Measurements from ENCODE around the gene PLD1.

The PLD1 gene

DNA sequence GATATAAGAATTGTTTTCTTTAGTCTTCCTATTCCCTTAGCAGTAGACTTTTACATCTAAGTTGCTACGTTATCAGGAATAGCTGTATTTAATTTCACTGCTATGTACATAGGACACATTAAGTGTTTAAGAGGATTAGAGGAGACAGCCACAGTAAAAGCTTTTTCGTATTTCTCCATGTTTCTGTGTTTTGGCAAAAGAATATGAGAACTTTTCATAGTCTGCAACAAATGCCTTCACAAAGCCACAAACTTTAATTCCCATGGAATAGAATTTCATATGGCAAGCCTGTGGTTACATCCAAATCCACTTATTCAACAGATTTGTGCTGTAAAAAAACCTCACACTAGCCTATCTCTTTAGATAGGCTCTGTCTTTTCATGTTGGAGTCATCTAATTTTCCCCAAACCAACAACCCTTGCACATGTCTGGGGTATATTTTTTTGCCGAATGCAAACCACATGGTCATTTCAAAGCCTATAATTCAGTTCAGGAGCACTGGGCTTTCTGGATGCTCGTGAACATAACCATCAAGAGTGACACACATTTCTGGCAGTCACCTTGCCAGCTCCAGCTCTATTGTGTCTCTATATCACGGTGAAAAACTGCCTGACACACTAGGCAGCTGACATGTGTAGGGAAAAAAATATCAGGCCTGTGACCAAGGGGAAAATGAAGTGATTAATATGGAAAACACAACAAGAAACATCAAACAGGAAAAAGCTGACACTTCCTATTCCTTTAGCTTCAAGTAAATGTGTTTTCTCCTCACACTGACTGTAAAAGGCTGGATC lies 19.2 kb downstream of the PLD1 start:
- DNase-seq = no peak

DNA sequence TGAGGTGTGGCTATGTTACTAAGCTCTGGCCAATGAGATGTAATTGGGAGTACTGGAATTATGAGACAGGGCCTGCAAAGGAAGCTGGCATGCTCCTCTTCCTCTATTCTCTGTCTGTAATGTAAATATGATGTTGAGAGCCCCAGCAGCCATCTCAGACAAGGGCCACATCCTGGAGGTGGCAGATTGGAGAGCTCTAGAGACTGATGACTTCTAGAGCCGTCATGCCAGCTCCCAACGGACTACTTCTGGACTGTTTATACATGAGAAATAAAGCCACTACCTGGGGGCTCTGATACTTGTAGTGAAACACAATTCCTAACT lies 19.7 kb downstream of the PLD1 start:
- no peak for DNase-seq

DNA sequence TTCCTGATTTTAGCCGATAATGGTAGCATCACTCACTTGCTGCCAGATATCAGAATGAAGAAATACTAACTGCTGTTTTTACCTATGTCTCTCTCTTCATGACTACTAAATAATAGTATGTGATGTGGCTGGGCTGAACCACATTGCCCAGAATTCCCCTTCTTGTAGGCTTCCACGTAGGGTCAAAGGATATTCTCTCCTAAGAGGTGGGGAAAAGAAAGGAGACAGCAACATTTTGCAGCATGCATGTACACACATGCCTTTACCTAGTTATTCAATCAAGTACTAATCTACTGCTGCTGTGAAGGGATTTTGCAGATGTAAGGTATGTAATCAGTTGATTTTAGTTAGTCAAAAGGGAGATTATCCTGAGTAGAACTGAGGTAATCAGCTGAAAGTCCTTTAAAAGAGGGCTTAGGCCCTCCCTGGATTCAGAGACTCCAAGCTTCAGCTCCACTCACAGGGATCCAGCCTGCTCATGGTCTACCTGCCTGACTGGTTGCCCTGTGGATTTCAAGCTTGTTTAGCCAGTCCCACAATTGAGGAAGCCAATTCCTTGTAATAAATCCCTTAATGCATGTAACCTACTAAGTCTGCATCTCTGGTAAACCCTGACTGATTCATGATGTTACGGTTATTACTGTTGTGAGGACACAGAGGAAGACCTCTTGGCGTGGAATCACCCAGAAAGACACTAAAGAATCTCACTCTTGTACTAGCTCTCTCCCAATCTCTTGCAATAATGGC lies 20.4 kb downstream of the PLD1 start:
- no peak for DNase-seq

DNA sequence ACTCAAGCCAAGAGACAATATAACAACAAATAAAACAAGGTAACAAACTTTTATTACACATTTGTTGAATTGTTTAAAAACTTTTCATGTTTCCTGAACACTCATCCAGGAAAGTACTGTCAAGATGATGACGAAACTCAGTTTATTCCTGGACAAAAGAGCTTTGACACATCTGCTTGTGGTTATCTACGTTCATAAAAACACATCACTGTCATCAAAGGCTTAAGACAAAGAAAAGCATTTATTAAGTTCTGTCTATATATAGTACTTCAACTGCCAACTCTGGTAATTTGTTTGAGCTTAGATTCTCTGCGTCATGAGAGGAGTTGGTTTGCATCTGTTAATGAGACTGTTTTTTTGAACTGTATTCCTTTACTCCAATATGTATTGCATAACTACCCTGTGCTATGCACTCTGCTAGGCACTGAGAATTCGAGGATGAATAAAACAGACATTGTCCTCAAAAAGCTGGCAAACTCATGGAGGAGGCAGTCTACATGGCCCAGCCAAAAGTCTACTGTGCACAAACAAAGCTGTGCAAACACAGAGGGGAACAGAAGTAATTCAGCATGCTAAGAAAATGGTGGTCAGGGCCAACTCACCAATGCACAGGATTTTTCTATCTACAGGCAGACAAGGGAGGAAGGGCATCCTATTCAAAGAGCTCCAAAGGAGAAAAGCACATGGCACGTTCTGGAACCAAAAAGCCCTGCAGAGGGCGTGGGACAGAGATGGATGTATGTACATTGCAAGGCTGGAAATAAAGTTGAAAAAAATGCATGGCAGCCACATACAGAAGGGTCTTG lies 21.5 kb downstream of the PLD1 start:
- DNase-seq = no peak

DNA sequence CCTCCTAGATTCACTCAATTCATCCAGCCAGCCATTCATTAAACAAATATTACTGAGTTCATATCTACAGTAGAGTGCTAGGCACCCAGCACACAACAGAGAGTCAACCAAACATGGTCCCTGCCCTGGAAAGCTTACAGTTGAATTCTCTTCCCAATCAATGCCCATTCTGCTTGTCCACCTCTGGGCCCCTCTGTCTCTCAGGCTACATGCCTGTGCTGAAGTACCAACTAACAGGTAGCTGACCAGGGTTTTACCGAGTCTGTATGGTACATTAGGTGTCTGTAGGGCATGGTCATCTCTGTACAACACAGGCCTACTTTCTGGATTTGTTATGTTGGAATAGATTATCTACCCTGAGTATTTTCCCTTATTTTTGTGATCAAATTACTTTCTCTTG lies 23.3 kb downstream of the PLD1 start:
- DNase-seq = no peak

DNA sequence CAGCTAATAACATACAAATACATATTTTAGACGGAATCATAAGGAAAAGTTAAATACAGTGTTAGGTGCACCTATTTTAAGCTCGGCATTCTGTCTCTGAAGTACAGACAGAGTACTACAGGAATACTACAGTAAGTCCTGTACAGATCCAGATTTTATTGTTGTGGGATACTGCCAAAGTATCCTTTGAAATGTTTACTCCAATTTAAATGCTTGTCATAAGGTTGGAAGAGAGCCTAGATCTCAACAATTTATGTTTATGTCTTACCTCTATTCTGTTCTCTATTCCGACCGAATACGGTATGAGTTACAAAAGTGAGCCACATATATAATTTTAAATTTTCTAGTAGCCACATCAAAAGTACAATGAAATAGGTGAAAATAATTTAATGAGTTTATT lies 25.3 kb downstream of the PLD1 start:
- DNase-seq = no peak

DNA sequence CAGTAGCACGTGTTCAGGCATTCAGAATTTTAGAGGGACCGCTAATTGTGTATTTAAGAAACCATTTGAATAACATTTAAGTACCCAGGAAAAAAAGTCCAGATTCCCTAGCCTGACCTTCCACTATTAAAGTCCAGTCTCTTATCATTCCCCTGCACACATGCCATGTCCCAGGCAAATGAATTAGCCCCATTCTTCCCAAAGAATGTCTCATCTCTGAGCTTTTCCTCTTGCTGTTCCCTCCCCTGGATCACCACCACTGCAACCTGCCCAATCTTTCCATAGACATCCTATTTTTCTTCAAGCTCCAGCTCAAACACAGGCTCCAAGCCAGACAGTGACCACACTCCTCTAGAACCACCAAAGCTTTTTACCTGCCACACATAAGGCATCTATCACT lies 25.9 kb downstream of the PLD1 start:
- DNase-seq = no peak

DNA sequence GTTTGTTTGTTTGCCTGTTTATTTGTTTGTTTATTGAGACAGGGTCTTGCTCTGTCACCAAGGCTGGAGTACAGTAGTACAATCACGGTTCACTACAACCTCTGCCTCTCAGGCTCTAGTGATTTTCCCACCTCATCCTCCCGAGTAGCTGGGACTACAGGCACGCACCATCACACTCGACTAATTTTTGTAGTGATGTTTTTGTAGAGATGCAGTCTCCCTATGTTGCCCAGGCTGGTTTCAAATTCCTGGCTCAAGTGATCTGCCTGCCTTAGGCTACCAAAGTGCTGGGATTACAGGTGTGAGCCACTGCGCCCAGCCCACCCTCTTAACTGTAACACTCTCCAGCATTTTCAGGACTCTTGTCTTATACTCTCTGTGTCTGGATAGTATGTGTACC lies 26.7 kb downstream of the PLD1 start:
- no peak for DNase-seq

DNA sequence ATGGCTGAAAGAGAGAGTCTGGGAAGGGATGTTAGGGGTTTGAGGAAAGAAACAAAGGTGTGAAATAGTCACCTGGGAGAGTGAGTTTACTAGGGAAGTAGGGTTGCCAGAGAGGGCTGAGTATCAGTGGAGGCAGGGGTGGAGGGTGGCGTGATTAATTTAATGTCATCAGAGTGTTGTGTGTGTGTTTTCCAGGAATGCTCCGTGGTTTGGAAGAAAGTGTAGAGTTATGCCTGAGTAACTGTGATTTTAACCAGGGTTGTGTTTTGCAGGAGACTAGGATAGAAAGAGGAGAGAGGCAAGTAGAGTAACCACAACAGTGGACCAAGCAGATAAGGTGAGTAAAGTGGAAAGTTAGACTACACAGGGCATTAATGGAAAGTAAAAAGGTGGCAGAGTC lies 27.2 kb downstream of the PLD1 start:
- no peak for DNase-seq

DNA sequence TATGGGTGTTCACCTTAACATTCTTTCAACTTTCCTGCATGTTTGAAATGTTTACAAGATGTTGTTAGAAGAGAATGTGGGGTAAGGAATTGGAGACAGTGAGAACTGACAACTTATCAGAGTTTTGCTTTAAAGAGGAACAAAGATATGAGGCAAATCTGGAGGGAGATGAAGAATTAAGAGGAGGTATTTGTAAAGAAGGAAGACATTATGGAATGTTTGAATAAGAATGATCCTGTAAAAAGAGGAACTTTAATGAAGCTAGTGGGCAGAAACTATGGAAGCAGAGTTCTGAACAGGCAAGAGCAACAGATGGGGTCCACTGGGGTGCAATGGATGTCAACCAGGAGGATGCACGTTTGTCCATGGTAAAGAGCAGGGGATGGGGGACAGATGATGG lies 27.7 kb downstream of the PLD1 start:
- no peak for DNase-seq

DNA sequence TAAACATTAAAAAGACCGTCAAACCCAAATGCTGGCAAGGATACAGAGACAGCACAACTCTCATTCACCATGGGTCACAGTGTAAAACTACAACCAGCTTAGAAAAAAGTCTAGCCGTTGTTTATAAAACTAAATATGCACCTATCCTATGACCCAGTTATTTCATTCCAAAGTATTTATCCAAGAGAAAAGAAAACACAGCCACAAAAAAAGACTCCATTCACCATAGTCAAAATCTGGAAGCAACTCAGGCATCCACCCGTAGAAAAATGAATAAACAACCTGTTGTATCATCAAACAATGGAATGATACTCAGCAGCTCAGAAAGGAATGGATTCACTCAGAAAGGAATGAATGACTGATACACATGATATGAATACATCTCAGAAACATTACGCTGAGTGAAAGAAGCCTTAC lies 28.6 kb downstream of the PLD1 start:
- no peak for DNase-seq

DNA sequence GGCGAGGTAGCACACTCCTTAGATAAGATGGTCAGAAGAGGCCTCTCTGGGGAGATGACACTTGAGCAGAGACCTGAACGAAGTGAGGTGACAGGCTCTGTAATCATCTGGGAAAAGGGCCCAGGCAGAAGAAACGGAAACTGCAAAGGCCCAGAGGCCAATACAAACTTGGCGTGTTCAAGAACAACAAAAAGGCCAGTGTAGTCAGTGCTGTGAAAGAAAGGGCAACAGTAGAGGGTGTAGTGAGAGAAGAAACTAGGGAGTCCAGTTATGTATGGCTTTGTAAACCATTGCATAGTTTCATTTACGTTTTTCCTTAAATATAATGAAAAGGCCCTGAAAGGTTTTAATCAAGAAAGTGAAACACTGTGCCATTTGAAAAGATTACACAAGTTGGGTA lies 31.8 kb downstream of the PLD1 start:
- no peak for DNase-seq

DNA sequence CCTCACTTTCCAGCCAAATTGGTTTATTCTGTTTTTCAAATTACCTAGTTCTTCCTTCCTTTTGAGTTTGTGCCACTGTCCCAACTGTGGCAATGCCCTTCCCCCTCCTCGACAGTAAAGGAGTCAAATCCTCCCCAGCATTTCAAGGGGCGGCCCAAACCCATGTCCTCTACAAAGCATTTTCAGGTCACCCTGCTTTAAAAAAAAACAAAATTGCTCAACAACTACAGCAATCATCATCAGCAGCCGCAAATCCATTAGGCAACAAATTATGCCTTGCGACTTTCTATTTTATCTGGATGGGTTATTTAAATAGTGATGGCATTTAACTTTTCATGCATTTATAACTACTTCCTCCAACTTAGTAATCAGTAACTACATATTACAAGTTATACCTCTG lies 32.7 kb downstream of the PLD1 start:
- no peak for DNase-seq

DNA sequence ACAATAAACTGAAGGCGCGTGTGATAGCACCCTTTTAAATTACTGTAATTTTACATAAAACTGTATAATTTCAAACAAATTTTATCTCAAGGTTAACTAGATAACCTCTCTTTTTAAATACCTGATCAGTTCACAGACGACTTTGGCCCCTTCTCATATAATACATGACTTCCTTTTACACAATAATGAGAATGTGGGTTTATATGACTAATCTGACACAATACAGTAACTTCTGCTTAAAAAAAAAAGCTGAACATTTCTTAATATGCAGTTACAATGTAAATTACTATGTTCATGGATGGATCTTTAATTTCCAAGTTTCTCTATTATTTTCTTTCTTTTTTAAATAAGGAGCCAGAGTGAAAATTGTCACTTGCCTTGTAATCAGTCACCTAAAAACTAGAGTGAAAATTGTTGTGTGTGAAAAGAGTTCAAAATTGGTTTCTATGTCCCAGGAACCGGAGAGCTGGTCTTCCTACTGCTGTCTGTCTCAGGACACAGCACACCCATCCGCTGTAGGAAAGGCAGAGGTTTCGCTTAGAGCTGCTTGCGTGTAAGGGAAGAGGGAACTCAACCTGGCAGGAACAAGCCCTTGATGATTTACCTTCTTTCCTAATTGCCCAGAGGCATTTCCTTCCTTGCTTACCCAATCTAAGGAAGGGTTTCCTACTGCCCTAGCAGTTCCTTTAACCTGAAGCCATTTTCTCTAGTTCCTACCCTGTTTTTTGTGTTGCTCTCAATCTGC lies 33.3 kb downstream of the PLD1 start:
- no peak for DNase-seq

DNA sequence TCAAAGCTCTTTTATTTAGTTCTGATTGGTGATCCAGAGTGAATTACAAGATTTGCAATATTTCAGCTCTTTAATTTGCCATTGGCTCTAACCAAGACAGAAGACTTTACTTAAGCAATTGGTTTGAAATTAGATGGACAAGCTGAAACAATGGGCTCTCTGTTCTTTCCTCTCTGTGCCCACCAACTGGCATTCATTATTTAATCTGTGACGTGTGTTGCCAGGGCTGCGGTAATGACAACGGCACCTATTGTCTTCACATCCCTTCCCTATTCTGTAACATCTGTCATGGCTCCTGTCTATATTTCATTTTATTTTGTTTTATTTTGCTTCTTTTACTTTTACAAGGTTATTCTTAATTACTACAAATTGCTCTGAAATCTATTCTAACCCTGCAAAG lies 33.9 kb downstream of the PLD1 start:
- DNase-seq = no peak

DNA sequence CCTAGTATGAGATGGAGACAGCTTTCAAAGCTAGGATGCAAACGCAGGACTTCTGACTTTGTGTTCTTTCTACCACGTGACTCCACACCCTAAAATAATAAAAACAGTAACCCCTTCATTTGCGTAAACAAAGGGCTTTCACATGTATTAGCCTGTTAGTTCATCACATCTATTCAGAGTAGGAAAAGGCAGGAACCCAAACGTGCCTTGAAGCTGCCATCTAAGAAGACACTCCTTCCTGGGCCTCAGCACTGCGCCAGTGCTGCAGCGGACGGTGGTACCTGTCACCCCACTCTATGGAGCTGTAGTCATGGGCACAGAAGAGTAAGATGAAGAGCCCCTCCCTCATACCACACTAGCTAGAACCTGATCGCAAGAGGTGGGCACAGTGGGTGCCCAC lies 34.3 kb downstream of the PLD1 start:
- no peak for DNase-seq

DNA sequence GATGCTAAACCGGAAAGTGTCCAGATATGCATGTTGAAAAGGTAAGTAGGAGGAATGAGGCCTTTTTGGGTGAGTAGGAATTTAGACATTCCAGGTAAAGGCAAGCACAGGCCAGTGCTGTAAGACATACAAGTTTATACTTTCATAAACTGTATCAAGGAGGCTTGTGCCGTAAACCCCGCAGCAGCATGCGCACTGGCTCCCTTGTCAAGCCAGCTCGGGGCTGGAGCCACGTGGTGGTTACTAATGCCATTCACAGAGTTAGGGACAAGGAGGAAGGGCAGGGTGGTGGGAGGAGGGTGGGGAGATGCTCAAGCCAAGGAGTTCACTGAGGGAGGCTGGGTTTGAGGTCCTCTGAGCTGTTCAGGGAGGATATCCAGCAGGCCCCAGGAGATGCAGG lies 35.8 kb downstream of the PLD1 start:
- DNase-seq = no peak

DNA sequence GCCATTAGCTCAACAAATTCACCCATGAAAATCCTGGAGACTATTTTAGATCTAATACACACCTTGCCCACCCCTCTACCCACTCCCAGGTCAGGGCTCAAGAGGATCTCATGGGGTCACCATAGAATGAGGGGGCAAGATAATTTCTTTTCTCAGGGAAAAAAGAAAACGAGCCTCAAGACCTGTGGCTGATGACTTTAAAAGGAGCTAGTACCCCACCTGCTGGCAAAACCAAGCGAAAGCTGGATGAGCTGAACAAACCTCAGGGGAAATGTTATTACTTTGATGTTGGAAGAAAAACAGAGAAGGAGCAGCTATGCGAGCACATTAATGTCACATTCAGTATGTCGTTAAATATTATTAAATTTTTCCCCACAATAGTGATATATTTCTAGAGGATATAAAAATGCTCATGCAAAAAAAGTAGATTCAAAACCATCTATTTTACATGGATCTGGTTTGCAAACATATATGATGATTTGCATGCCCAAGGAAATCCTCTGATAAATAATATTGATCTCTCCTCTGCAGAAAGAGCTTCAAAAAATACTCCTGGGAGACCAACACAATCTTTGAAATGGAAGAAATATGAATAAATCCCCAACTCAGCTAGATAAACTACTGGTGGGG lies 37.7 kb downstream of the PLD1 start:
- peak; percentile 31 for DNase-seq

DNA sequence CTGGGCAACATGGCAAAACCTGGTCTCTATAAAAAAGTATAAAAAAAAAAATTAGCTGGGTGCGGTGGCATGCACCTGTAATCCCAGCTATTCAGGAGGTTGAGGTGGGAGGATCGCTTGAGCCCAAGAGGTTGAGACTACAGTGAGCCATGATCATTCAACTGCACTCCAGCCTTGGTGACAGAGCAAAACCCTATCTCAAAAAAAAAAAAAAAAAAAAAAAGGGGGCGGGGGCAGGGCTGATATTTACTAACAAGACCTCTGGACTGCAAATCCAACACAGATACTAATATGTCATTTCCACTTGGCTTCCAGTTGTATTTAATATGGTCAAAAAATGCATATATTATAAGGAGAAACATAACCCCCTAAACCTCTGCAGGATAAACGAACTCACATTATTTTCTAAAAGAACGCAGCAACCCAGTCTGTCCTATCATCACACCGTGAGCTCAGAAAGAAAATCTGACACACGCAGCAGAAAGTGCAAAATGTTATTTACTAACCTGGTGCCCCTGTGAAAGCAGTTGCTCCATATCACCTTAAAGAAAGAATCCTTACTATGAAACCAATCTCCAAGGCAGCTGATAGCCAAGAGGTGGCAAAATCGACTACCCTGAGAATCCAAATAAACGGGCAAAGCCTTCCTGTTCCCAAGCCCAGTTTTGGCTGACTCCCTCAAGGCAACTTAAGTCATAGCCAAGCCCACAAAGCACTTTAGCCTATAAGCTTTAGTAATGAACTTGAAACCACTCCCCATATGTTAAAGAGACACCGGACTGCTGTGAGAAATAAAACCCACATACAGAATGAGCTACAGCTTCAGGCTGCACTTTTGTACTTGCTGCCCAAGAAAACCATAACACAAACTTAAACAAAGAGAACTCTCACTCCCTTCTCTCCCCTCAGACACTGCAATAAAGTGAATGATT lies 39.3 kb downstream of the PLD1 start:
- DNase-seq = peak; percentile 54

DNA sequence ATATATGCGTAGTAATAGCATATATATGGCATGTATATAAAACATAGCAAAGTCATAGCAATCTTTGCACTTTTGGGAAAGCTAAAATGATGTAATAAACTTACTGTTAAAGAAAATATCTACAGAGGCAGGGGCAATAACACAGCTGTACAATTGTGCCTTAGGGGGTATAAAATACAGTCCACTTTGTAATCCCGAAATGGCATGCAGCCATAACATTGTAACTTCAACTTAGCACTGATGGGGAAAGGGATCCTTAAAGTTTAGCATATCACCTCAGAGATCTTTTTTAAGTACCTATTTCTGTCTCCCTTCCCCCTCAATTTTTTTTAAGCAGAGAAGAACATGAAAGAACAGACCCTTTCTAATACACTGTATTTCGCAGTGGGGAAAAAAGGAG lies 40.8 kb downstream of the PLD1 start:
- DNase-seq = no peak

DNA sequence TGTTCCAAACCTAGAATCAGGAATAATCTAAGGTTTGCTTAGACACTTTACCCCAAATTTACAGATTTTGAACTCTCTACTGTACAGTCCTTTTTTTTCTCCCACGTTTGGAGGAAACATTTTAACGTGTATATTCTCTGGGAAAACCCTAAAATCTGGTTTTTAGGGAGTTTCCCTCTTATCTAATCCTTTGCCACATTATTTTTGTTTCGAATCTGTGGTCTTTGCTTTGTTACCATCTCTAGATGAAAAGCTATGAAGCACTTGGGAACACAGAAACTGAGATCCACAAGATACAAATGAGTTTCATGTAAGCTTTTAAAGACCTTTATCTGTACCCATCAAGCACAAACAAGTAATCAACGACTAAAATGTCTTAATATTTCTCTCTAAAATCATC lies 41.3 kb downstream of the PLD1 start:
- DNase-seq = no peak

All from NCI-H1436 treated with DMSO at 0.1 percent for 48 hours (cell line).